ENCODE measurements around the gene ZNF576.

ZNF576 gene

DNA sequence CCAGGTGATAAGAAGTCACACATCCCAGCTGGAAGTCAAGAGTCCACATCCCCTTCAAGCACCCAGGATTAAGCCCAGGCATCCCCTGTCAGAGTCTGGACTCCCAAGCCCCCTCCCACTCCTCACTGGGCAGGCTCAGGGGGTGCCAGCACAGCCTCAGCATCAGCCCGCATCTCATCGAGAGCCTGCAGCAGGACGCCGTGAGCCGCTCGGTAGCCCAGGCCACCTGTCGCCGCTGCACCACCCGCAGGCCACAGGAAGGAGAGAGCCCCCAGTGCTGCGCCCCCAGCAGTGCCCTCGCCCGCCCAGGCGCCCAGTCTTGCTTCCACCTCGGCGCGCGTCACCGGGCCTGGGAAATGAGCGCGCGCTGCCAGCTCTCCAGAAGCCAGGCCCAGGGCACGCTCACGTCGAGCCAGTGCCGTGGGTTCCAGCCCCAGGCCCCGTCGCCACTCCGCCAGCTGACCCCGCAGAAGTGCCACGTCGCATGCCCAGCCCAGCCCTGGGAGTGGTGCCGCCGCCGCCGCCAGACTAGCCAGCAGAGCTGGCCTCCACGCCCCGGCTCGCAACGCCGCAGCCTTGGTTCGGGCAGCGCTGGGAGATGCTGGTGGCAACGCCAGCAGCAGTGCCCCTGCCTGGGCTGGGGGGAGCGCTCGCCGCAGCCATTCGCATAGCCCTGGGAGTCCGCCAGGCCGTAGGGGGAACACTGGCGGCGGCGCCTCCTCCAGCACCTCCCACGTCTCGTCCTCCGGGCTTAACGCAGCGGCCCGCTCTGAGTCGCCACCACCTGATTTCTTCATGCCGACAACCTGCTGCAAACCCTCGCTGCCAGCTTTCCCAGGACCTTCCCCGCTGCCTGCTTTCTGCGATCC is 4.3 kb upstream of the ZNF576 start:
- no peak for DNase-seq
- no peaks in the 10 kb centered on the region for H3K4me1 ChIP-seq
- H3K36me3 ChIP-seq, result peaks cover 9% of the 10 kb centered on the region; the same call in 1 of the 2 replicates
- no peak overlapping the region for H3K4me3 ChIP-seq (ENCODE audit: low read depth, low read length)
- TF ChIP-seq, protein P1, sequence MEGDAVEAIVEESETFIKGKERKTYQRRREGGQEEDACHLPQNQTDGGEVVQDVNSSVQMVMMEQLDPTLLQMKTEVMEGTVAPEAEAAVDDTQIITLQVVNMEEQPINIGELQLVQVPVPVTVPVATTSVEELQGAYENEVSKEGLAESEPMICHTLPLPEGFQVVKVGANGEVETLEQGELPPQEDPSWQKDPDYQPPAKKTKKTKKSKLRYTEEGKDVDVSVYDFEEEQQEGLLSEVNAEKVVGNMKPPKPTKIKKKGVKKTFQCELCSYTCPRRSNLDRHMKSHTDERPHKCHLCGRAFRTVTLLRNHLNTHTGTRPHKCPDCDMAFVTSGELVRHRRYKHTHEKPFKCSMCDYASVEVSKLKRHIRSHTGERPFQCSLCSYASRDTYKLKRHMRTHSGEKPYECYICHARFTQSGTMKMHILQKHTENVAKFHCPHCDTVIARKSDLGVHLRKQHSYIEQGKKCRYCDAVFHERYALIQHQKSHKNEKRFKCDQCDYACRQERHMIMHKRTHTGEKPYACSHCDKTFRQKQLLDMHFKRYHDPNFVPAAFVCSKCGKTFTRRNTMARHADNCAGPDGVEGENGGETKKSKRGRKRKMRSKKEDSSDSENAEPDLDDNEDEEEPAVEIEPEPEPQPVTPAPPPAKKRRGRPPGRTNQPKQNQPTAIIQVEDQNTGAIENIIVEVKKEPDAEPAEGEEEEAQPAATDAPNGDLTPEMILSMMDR (IDR thresholded peaks at IDR 0.05; ENCODE audit: low read depth, low read length), result no peak
- H3K9me3 ChIP-seq, result no peaks in the 10 kb centered on the region
- H3K27me3 ChIP-seq, result no peaks in the 10 kb centered on the region

DNA sequence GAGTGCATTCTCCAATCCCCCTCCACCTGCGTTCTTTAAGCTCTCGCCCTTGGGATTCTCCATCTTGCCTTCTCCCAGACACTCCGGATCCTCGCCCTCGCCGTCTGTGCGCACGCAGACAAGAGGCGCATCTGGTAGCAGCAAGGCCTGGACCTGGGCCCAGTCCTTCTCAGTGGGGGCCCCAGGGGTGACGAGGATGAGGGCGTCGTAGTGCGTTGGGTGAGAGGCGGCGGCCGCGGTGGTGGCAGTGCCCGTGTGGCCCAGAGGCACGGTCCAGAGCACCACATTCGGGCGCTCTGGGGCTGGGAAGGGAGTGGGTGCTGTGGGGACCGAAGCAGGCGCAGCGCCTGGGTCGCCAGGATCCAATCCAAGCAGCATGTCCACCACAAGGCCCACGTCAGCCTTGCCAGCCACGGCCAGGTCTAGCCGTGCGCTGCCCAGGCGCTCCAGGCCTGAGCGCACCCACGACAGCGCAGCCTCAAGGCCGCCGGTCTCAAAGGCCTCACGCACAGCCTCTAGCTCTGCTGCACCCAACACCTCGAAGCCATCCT is 3.5 kb upstream of the ZNF576 start:
- H3K36me3 ChIP-seq, result peaks cover 9% of the 10 kb centered on the region; the same call in 1 of the 2 replicates
- no peak for DNase-seq
- no peaks in the 10 kb centered on the region for H3K4me1 ChIP-seq
- H3K27me3 ChIP-seq, result no peaks in the 10 kb centered on the region
- H3K4me3 ChIP-seq (ENCODE audit: low read depth, low read length), result no peak overlapping the region
- TF ChIP-seq, protein P1 (IDR thresholded peaks at IDR 0.05; ENCODE audit: low read depth, low read length), result no peak
- H3K9me3 ChIP-seq, result no peaks in the 10 kb centered on the region

DNA sequence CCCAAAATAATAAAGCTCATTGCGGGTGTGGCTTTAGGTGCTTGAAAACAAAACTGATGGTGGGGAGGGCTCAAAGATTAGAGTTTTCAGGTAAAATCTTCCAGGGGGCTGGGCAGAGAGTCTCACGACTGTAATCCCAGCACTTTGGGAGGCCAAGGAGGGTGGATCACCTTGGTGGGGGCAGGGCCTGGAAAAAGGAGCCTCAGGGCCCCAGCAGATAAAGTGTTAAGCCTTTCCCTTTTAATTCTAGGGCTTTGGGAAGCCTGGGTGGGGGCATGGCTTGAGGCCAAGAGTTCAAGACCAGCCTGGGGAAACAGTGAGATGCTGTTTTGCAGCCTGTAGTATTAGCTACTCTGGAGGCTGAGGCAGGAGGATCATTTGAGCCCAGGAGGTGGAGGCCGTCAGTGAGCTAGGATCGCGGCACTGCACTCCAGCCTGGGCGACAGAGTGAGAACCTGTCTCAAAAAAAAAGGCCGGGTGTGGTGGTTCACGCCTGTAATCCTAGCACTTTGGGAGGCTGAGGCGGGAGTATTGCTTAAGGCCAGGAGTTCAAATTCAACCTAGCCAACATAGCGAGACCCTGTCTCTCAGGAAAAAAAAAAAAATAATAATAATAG is 2.2 kb upstream of the ZNF576 start:
- Histone ChIP-seq H3K27me3 (no peaks in the 10 kb centered on the region), H3K36me3 (peaks cover 9% of the 10 kb centered on the region; the same call in 1 of the 2 replicates), H3K4me3 (ENCODE audit: low read depth, low read length) (no peak overlapping the region; the same call in 1 of the 2 replicates), H3K4me1 (no peaks in the 10 kb centered on the region), H3K9me3 (no peaks in the 10 kb centered on the region)
- no peak for DNase-seq
- TF ChIP-seq, protein P1 (IDR thresholded peaks at IDR 0.05; ENCODE audit: low read depth, low read length), result no peak

DNA sequence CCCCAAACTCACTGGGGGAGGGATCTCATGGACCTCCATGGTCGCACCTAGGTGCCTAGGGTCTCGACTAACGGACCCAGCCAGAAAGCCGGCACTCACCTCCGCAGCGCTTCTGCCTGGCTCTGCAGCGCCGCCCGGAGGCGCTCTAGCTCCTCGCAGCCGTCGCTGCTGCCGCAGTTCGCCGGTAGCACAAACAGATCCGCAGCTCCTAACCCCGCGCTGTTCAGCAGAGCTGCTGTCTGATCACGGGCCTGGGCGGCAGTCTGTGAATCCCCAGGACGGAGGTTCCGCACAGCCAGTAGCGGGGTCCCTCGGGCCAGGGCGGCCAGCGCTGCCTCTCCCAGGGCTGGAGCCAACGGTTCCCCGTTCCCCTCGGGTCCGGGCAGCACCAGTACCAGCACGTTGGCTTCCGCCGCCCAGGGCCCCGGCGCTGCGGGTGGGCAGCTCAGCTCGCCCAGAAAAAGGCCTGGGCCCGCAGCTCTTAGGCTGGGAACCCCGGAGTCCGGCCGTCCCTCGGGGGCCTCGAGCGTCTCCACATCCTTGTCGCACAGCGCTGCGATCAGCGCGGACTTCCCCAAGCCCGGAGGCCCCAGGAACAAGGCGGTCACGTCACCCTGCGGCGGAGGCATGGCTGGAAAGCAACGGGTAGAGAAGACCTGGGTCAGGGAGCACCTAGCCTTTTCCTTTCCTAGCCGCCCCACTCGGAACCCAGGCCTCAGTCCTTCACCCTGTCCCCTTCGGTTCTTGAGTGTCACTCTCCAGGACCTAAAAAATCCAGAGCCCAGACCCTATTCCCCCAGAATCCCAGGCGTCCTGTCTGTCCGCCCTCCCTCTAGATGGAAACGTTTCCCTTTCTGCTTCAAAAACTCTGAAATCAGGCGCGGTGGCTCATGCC is 1.4 kb upstream of the ZNF576 start:
- H3K27me3 ChIP-seq, result no peaks in the 10 kb centered on the region
- no peaks in the 10 kb centered on the region for H3K9me3 ChIP-seq
- peaks cover 10% of the 10 kb centered on the region; the same call in 1 of the 2 replicates for H3K36me3 ChIP-seq
- TF ChIP-seq, protein P1 (IDR thresholded peaks at IDR 0.05; ENCODE audit: low read depth, low read length), result peak; percentile 89
- no peaks in the 10 kb centered on the region for H3K4me1 ChIP-seq
- peak; percentile 78 for DNase-seq
- H3K4me3 ChIP-seq (ENCODE audit: low read depth, low read length), result peak overlapping the region; percentile 92

DNA sequence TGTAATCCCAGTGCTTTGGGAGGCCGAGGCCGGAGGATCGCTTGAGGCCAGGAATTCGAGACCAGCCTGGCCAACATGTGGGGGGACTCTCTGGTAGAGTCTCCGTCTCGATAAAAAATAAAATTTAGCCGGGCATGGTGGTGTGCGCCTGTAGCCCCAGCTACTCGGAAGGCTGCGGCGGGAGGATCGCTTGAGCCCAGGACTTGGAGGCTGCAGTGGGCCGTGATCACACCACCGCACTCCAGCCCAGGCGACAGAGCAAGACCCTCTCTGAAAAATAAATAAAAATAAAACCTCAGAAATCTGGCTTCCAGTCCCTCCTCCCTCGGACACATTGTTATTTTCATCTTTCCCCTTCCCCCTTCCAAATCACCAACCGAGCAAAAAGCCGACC is 793 bp upstream of the ZNF576 start:
- DNase-seq, result no peak
- Histone ChIP-seq H3K36me3 (peaks cover 13% of the 10 kb centered on the region; the same call in 1 of the 2 replicates), H3K27me3 (no peaks in the 10 kb centered on the region), H3K4me3 (ENCODE audit: low read depth, low read length) (peak overlapping the region; percentile 92), H3K9me3 (no peaks in the 10 kb centered on the region), H3K4me1 (no peaks in the 10 kb centered on the region)
- TF ChIP-seq, protein P1 (IDR thresholded peaks at IDR 0.05; ENCODE audit: low read depth, low read length), result no peak
